Activated CD8-positive, alpha-beta memory T cell treated with anti-CD3 and anti-CD28 coated beads, Interleukin-2, amount 50 U/mL, for 24 hours (primary cell): ENCODE measurements around the gene ZNF76.

Experiments used
- DNase-seq: peaks from one replicate; pipeline ENCODE4 v3.0.0-alpha.2; 2020; ENCODE audit errors: extremely low read depth

The ZNF76 gene

GRCh38 chr6:35237476-35237875 is 22.1 kb upstream of the ZNF76 start:
- DNase-seq: no peak

- DNase-seq: no peak
These were observed 20.7 kb upstream of the ZNF76 start for GRCh38 chr6:35238843-35239289.

- DNase-seq: no peak
These were observed 20.0 kb upstream of the ZNF76 start for GRCh38 chr6:35239581-35239980.

- peak; percentile 47 for DNase-seq
These were observed 18.4 kb upstream of the ZNF76 start for GRCh38 chr6:35240838-35241801.

- no peak for DNase-seq
These were observed 17.0 kb upstream of the ZNF76 start for GRCh38 chr6:35242486-35242885.

GRCh38 chr6:35242906-35243305 is 16.6 kb upstream of the ZNF76 start:
- no peak for DNase-seq

GRCh38 chr6:35243386-35243958 is 16.1 kb upstream of the ZNF76 start:
- DNase-seq: no peak

- DNase-seq: no peak
These were observed 15.0 kb upstream of the ZNF76 start for GRCh38 chr6:35244551-35244950.

GRCh38 chr6:35247642-35248231 is 11.8 kb upstream of the ZNF76 start:
- no peak for DNase-seq

GRCh38 chr6:35248300-35248699 is 11.2 kb upstream of the ZNF76 start:
- DNase-seq: no peak

GRCh38 chr6:35248965-35249364 is 10.6 kb upstream of the ZNF76 start:
- no peak for DNase-seq

GRCh38 chr6:35251949-35252348 is 7.6 kb upstream of the ZNF76 start:
- no peak for DNase-seq

- DNase-seq: no peak
These were observed 6.3 kb upstream of the ZNF76 start for GRCh38 chr6:35253249-35253648.

GRCh38 chr6:35258336-35258735 is 1.2 kb upstream of the ZNF76 start:
- no peak for DNase-seq

GRCh38 chr6:35258858-35259193 is 709 bp upstream of the ZNF76 start:
- no peak for DNase-seq

GRCh38 chr6:35259948-35260590 is 534 bp downstream of the ZNF76 start:
- peak; percentile 32 for DNase-seq

- DNase-seq: no peak
These were observed 1.3 kb downstream of the ZNF76 start for GRCh38 chr6:35260591-35261570.

GRCh38 chr6:35262596-35262995 is 3.1 kb downstream of the ZNF76 start:
- no peak for DNase-seq

GRCh38 chr6:35264550-35265274 is 5.2 kb downstream of the ZNF76 start:
- DNase-seq: no peak

- no peak for DNase-seq
These were observed 6.0 kb downstream of the ZNF76 start for GRCh38 chr6:35265523-35265922.

GRCh38 chr6:35267446-35267845 is 7.9 kb downstream of the ZNF76 start:
- DNase-seq: no peak
